ENCODE results near the gene IER3. TPM values are rescaled to one million over a fixed set of nuclear protein-coding genes. Genes with fewer than 3 reads are reported as not detected.

The IER3 gene
- total and polyA plus RNA-seq, 2 of the 13 experiments (the other 11 are each of a cell fraction or from before 2014, with no cell fraction given) = 51.1 to 131 TPM

- TF ChIP-seq ZNF609 (CRISPR knock-in tag; IDR thresholded peaks at IDR 0.05; ENCODE audit: borderline replicate concordance) (peak; percentile 83; the same call in 1 of the 2 replicates), RCOR2 (CRISPR knock-in tag; IDR thresholded peaks at IDR 0.05) (peak; percentile 84), ZNF598 (CRISPR knock-in tag; IDR thresholded peaks at IDR 0.05; ENCODE audit: borderline replicate concordance) (0 out of 2 replicates have a peak, but pooled peaks have one; percentile 59), ETV5 (CRISPR knock-in tag; IDR thresholded peaks at IDR 0.05; ENCODE audit: borderline replicate concordance) (peak; percentile 100), ZNF44 (CRISPR knock-in tag; IDR thresholded peaks at IDR 0.05) (peak; percentile 90; the same call in 1 of the 2 replicates), ZBTB43 (CRISPR knock-in tag; conservative IDR thresholded peaks at IDR 0.05) (0 out of 2 replicates have a peak, but pooled peaks have one; percentile 66), KMT2B (CRISPR knock-in tag; IDR thresholded peaks at IDR 0.05) (0 out of 2 replicates have a peak, but pooled peaks have one; percentile 69), ZNF530 (CRISPR knock-in tag; IDR thresholded peaks at IDR 0.05; ENCODE audit: low read depth) (no peak), PITX1 (CRISPR knock-in tag; IDR thresholded peaks at IDR 0.05) (0 out of 2 replicates have a peak, but pooled peaks have one; percentile 12), FOXP1 (IDR thresholded peaks at IDR 0.05) (peak; percentile 61), FOXP1 (CRISPR knock-in tag; IDR thresholded peaks at IDR 0.05) (peak; percentile 83), DNMT3B (CRISPR knock-in tag; conservative IDR thresholded peaks at IDR 0.05) (peak; percentile 97; the same call in 1 of the 2 replicates), ZNF784 (CRISPR knock-in tag; IDR thresholded peaks at IDR 0.05; ENCODE audit: borderline replicate concordance) (no peak), DBP (CRISPR knock-in tag; IDR thresholded peaks at IDR 0.05; ENCODE audit: not compliant biosample characterization) (peak; percentile 98), ZNF747 (CRISPR knock-in tag; IDR thresholded peaks at IDR 0.05; ENCODE audit: borderline replicate concordance) (peak; percentile 96; the same call in 1 of the 2 replicates), ZFP91 (CRISPR knock-in tag; IDR thresholded peaks at IDR 0.05; ENCODE audit: borderline replicate concordance) (peak; percentile 89; the same call in 1 of the 2 replicates), ZMYM3 (CRISPR knock-in tag; IDR thresholded peaks at IDR 0.05) (peak; percentile 92), ZFY (CRISPR knock-in tag; IDR thresholded peaks at IDR 0.05) (peak; percentile 70), AHR (CRISPR knock-in tag; IDR thresholded peaks at IDR 0.05) (peak; percentile 88), HNRNPK (IDR thresholded peaks at IDR 0.05; ENCODE audit: low read depth, low read length, poor library complexity, severe bottlenecking) (no peak), PLRG1 (conservative IDR thresholded peaks at IDR 0.05) (no peak)
These were observed 37.5 kb upstream of the IER3 start (continued) for GRCh38 chr6:30781743-30782424.
